ENCODE data around the gene SLC26A9. TPM values are rescaled to one million over a fixed set of nuclear protein-coding genes. Genes with fewer than 3 reads are reported as not detected.
A peak's percentile ranks its signal among the peaks of the same experiment; 100 is the strongest.

The SLC26A9 gene
- total RNA-seq, 1 donor from 2014 or later: not detected

- H3K27ac Mint-ChIP-seq: no peak overlapping the region
Observed at GRCh38 chr1:205979301-205979700, 36.0 kb upstream of the SLC26A9 start.

DNA sequence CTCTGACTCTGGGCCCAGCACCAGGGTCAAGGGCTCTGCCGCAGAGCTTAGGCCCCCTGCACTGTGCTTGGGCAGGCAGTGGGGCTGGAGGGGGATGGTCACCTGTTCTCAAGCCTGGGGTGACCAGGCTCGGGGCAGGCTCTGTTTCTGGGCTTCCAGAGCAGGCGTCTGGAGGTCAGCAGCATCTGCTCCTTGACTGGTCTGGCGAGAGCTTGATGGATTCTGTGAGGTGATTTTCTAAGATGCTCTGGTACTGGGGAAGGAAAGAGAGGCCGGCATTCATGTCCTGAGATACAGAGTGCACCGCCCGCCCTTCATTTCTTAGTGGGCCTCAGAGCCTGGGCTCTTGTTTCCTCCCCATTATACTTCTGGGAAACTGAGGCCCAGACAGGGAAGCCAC, 35.4 kb upstream of the SLC26A9 start:
- H3K27ac Mint-ChIP-seq: no peak overlapping the region

More at GRCh38 chr1:205979301-205979700, 36.0 kb upstream of the SLC26A9 start:
- Histone ChIP-seq H3K79me2 (ENCODE audit: low read depth) (no peaks in the 10 kb centered on the region), H4K20me1 (ENCODE audit: low read depth) (no peaks in the 10 kb centered on the region), H3F3A (ENCODE audit: low read depth) (peaks cover 7% of the 10 kb centered on the region), H3K4me3 (no peak overlapping the region), H3K36me3 (no peaks in the 10 kb centered on the region), H3K4me2 (no peak overlapping the region), H3K27ac (no peak overlapping the region), H3K27me3 (no peaks in the 10 kb centered on the region), H3K9ac (no peak overlapping the region), H3K9me3 (ENCODE audit: low read depth) (no peaks in the 10 kb centered on the region), H3K4me1 (peaks cover 9% of the 10 kb centered on the region), H2AFZ (replicated peaks) (no peak overlapping the region)
- DNase-seq (ENCODE audit: low spot score): no peak
- no peaks in the 10 kb centered on the region for H3K36me3 Mint-ChIP-seq
- H3K4me3 Mint-ChIP-seq: no peak overlapping the region
- TF ChIP-seq, protein P1, sequence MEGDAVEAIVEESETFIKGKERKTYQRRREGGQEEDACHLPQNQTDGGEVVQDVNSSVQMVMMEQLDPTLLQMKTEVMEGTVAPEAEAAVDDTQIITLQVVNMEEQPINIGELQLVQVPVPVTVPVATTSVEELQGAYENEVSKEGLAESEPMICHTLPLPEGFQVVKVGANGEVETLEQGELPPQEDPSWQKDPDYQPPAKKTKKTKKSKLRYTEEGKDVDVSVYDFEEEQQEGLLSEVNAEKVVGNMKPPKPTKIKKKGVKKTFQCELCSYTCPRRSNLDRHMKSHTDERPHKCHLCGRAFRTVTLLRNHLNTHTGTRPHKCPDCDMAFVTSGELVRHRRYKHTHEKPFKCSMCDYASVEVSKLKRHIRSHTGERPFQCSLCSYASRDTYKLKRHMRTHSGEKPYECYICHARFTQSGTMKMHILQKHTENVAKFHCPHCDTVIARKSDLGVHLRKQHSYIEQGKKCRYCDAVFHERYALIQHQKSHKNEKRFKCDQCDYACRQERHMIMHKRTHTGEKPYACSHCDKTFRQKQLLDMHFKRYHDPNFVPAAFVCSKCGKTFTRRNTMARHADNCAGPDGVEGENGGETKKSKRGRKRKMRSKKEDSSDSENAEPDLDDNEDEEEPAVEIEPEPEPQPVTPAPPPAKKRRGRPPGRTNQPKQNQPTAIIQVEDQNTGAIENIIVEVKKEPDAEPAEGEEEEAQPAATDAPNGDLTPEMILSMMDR (IDR thresholded peaks at IDR 0.05): no peak
- no peak for TF ChIP-seq EZH2phosphoT487 (IDR thresholded peaks at IDR 0.05)
- H3K4me1 Mint-ChIP-seq: peaks cover 15% of the 10 kb centered on the region
- peaks cover 6% of the 10 kb centered on the region for H3K9me3 Mint-ChIP-seq
- H3K27me3 Mint-ChIP-seq (ENCODE audit: insufficient read depth, low read depth): peaks cover 13% of the 10 kb centered on the region

DNA sequence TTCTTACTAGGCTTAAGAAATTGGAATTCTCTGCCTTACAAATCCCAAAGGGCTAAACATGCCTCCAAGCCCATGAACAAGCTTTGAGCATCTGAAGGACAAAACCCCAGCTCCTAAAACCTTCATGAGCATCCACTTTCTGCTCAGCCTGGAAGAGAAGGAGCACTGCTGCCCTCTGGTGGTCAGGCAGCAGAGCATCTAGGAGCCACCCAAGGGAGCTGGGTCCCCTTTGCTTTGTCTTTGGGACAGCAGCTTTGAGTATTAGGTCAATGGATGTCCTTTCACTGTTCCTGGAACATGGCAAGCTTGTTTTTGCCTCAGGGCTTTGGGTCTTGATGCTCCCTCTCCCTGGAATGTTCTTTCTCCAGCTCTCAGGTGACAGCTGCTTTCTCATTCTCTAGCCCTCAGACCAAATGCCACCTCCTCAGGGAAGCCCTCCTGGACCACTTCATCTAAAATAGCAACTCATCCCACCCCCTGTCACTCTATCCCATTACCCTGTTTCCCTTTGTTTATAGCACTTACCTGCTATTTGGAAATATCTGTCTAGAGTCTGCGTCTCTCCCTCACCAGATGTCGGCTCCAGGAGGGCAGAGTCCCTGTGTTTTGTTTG, 34.3 kb upstream of the SLC26A9 start:
- Histone ChIP-seq H3K4me1 (peaks cover 7% of the 10 kb centered on the region), H2AFZ (replicated peaks) (no peak overlapping the region), H3K9ac (no peak overlapping the region), H3K9me3 (ENCODE audit: low read depth) (no peaks in the 10 kb centered on the region), H4K20me1 (ENCODE audit: low read depth) (no peaks in the 10 kb centered on the region), H3F3A (ENCODE audit: low read depth) (peaks cover 19% of the 10 kb centered on the region), H3K4me3 (no peak overlapping the region), H3K27me3 (no peaks in the 10 kb centered on the region), H3K79me2 (ENCODE audit: low read depth) (no peaks in the 10 kb centered on the region), H3K27ac (no peak overlapping the region), H3K4me2 (no peak overlapping the region), H3K36me3 (no peaks in the 10 kb centered on the region)
- H3K27ac Mint-ChIP-seq: peak overlapping the region; percentile 3
- peak; percentile 86 for DNase-seq (ENCODE audit: low spot score)
- H3K36me3 Mint-ChIP-seq: no peaks in the 10 kb centered on the region
- peaks cover 6% of the 10 kb centered on the region for H3K9me3 Mint-ChIP-seq
- no peak overlapping the region for H3K4me3 Mint-ChIP-seq
- TF ChIP-seq, protein P1 (IDR thresholded peaks at IDR 0.05): peak; percentile 97
- TF ChIP-seq EZH2 (IDR thresholded peaks at IDR 0.05): no peak
- peaks cover 14% of the 10 kb centered on the region for H3K4me1 Mint-ChIP-seq
- peaks cover 14% of the 10 kb centered on the region for H3K27me3 Mint-ChIP-seq (ENCODE audit: insufficient read depth, low read depth)

More for the DNA sequence above, 35.4 kb upstream of the SLC26A9 start:
- H3K4me3 ChIP-seq: no peak overlapping the region
- no peak for DNase-seq (ENCODE audit: low spot score)
- H4K20me1 ChIP-seq (ENCODE audit: low read depth): no peaks in the 10 kb centered on the region
- no peak overlapping the region for H3K27ac ChIP-seq
- TF ChIP-seq EZH2 (IDR thresholded peaks at IDR 0.05) (no peak), EZH2phosphoT487 (IDR thresholded peaks at IDR 0.05) (no peak)
- TF ChIP-seq, protein P1 (IDR thresholded peaks at IDR 0.05): no peak
- no peaks in the 10 kb centered on the region for H3K79me2 ChIP-seq (ENCODE audit: low read depth)
- peaks cover 9% of the 10 kb centered on the region for H3K4me1 ChIP-seq
- no peaks in the 10 kb centered on the region for H3K36me3 ChIP-seq
- H3K9ac ChIP-seq: no peak overlapping the region
- H3K36me3 Mint-ChIP-seq: no peaks in the 10 kb centered on the region
- H2AFZ ChIP-seq (replicated peaks): no peak overlapping the region
- no peaks in the 10 kb centered on the region for H3K27me3 ChIP-seq
- peaks cover 16% of the 10 kb centered on the region for H3K27me3 Mint-ChIP-seq (ENCODE audit: insufficient read depth, low read depth)
- peaks cover 14% of the 10 kb centered on the region for H3K4me1 Mint-ChIP-seq
- H3K9me3 Mint-ChIP-seq: peaks cover 6% of the 10 kb centered on the region
- no peak overlapping the region for H3K4me3 Mint-ChIP-seq
- H3K9me3 ChIP-seq (ENCODE audit: low read depth): no peaks in the 10 kb centered on the region
- H3K4me2 ChIP-seq: no peak overlapping the region
- H3F3A ChIP-seq (ENCODE audit: low read depth): peaks cover 12% of the 10 kb centered on the region
